ENCODE data around the gene TLCD3A.
"Not testable (repeated sequence)": the region's sequence is repeated elsewhere in the genome, so short reads cannot be mapped to it uniquely, and the experiment has no call there.

TLCD3A gene

GRCh38 chr17:692116-692515 lies 40.3 kb upstream of the TLCD3A start:
- H3K9me3 ChIP-seq (ENCODE audit: insufficient read depth, low read length) = no peaks in the 10 kb centered on the region
- no peak overlapping the region for H3K4me2 ChIP-seq (ENCODE audit: low read length)
- no peak overlapping the region for H3K9ac ChIP-seq (ENCODE audit: low read length)
- H2AFZ ChIP-seq (ENCODE audit: low read depth, low read length) = no peak overlapping the region
- no peaks in the 10 kb centered on the region for H3K4me1 ChIP-seq (ENCODE audit: low read length)
- no peaks in the 10 kb centered on the region for H3K79me2 ChIP-seq (ENCODE audit: low read length)
- H3K27ac ChIP-seq (ENCODE audit: low read length) = no peak overlapping the region
- H3K27me3 ChIP-seq (ENCODE audit: low read depth, low read length) = no peaks in the 10 kb centered on the region
- no peaks in the 10 kb centered on the region for H4K20me1 ChIP-seq (ENCODE audit: insufficient read depth, low read length)
- no peak overlapping the region for H3K4me3 ChIP-seq (ENCODE audit: low read length)
- no peaks in the 10 kb centered on the region for H3K36me3 ChIP-seq (replicated peaks; ENCODE audit: low read depth, low read length)
- no peak for TF ChIP-seq CTCF (IDR thresholded peaks at IDR 0.05; ENCODE audit: low read depth, low read length)
- TF ChIP-seq EZH2phosphoT487 (IDR thresholded peaks at IDR 0.05; ENCODE audit: low read depth) = no peak

GRCh38 chr17:693791-694638 lies 38.4 kb upstream of the TLCD3A start:
- Histone ChIP-seq H2AFZ (ENCODE audit: low read depth, low read length) (no peak overlapping the region), H3K4me2 (ENCODE audit: low read length) (no peak overlapping the region), H3K9ac (ENCODE audit: low read length) (no peak overlapping the region), H3K4me1 (ENCODE audit: low read length) (no peaks in the 10 kb centered on the region), H3K36me3 (replicated peaks; ENCODE audit: low read depth, low read length) (no peaks in the 10 kb centered on the region), H3K9me3 (ENCODE audit: insufficient read depth, low read length) (no peaks in the 10 kb centered on the region), H3K27ac (ENCODE audit: low read length) (no peak overlapping the region), H3K27me3 (ENCODE audit: low read depth, low read length) (no peaks in the 10 kb centered on the region), H3K4me3 (ENCODE audit: low read length) (no peak overlapping the region), H3K79me2 (ENCODE audit: low read length) (no peaks in the 10 kb centered on the region), H4K20me1 (ENCODE audit: insufficient read depth, low read length) (no peaks in the 10 kb centered on the region)
- TF ChIP-seq CTCF (IDR thresholded peaks at IDR 0.05; ENCODE audit: low read depth, low read length) (no peak), EZH2phosphoT487 (IDR thresholded peaks at IDR 0.05; ENCODE audit: low read depth) (no peak)

- Histone ChIP-seq H3K27me3 (ENCODE audit: low read depth, low read length) (no peaks in the 10 kb centered on the region), H3K4me1 (ENCODE audit: low read length) (no peaks in the 10 kb centered on the region), H3K4me3 (ENCODE audit: low read length) (no peak overlapping the region), H3K79me2 (ENCODE audit: low read length) (no peaks in the 10 kb centered on the region), H3K36me3 (replicated peaks; ENCODE audit: low read depth, low read length) (no peaks in the 10 kb centered on the region), H3K27ac (ENCODE audit: low read length) (no peak overlapping the region), H3K9ac (ENCODE audit: low read length) (no peak overlapping the region), H4K20me1 (ENCODE audit: insufficient read depth, low read length) (no peaks in the 10 kb centered on the region), H2AFZ (ENCODE audit: low read depth, low read length) (no peak overlapping the region), H3K9me3 (ENCODE audit: insufficient read depth, low read length) (no peaks in the 10 kb centered on the region), H3K4me2 (ENCODE audit: low read length) (no peak overlapping the region)
- TF ChIP-seq CTCF (IDR thresholded peaks at IDR 0.05; ENCODE audit: low read depth, low read length) = no peak
Measured at GRCh38 chr17:696369-696768, 36.0 kb upstream of the TLCD3A start.

GRCh38 chr17:697682-698081 lies 34.7 kb upstream of the TLCD3A start:
- Histone ChIP-seq H2AFZ (ENCODE audit: low read depth, low read length) (no peak overlapping the region), H3K4me1 (ENCODE audit: low read length) (no peaks in the 10 kb centered on the region), H3K27ac (ENCODE audit: low read length) (no peak overlapping the region), H4K20me1 (ENCODE audit: insufficient read depth, low read length) (no peaks in the 10 kb centered on the region), H3K4me2 (ENCODE audit: low read length) (no peak overlapping the region), H3K4me3 (ENCODE audit: low read length) (no peak overlapping the region), H3K9ac (ENCODE audit: low read length) (no peak overlapping the region), H3K79me2 (ENCODE audit: low read length) (no peaks in the 10 kb centered on the region), H3K9me3 (ENCODE audit: insufficient read depth, low read length) (no peaks in the 10 kb centered on the region), H3K27me3 (ENCODE audit: low read depth, low read length) (no peaks in the 10 kb centered on the region), H3K36me3 (replicated peaks; ENCODE audit: low read depth, low read length) (no peaks in the 10 kb centered on the region)
- no peak for TF ChIP-seq CTCF (IDR thresholded peaks at IDR 0.05; ENCODE audit: low read depth, low read length)
- no peak for TF ChIP-seq EZH2phosphoT487 (IDR thresholded peaks at IDR 0.05; ENCODE audit: low read depth)

- H3K79me2 ChIP-seq (ENCODE audit: low read length); H3K9me3 ChIP-seq (ENCODE audit: insufficient read depth, low read length); H2AFZ ChIP-seq (ENCODE audit: low read depth, low read length); H3K27me3 ChIP-seq (ENCODE audit: low read depth, low read length); H3K4me3 ChIP-seq (ENCODE audit: low read length); H3K9ac ChIP-seq (ENCODE audit: low read length); H3K4me2 ChIP-seq (ENCODE audit: low read length); H3K4me1 ChIP-seq (ENCODE audit: low read length); H3K27ac ChIP-seq (ENCODE audit: low read length); H3K36me3 ChIP-seq (replicated peaks; ENCODE audit: low read depth, low read length); H4K20me1 ChIP-seq (ENCODE audit: insufficient read depth, low read length): not testable (repeated sequence)
Measured at GRCh38 chr17:698096-698495, 34.3 kb upstream of the TLCD3A start.
